Peyer's patch (tissue), 4 donors: ENCODE data around the gene TMEM248.

Experiments used
- CTCF ChIP-seq, 6 experiments: fragments of 450-650 bp in 4 of 6; fragments of 200-600 bp in 2 of 6; sonication (generic) in 1 of 6; IDR thresholded peaks; one replicate each; pipeline ENCODE4 v1.5.1; 2017 to 2019; ENCODE audit warnings: antibody characterized with exemption in 6 of 6, mild to moderate bottlenecking in 3 of 6, moderate library complexity in 1 of 6
- POLR2A ChIP-seq, 2 donors: fragments of 450-650 bp; IDR thresholded peaks; one replicate each; pipeline ENCODE4 v1.5.1; 2017; ENCODE audit warnings: antibody characterized with exemption in 2 of 2, mild to moderate bottlenecking in 2 of 2, moderate library complexity in 2 of 2

GRCh38 chr7:66953044-66953427 lies 32.0 kb downstream of the TMEM248 start:
- TF ChIP-seq CTCF (IDR thresholded peaks at IDR 0.05) (no peak), POLR2A (IDR thresholded peaks at IDR 0.05) (no peak)
